HCT116 (cell line): ENCODE results near the gene ADARB2.

Experiments
- ATF3 ChIP-seq: IDR thresholded peaks from 2 replicates; pipeline ENCODE4 v1.6.1; 2012
- CEBPB ChIP-seq: IDR thresholded peaks from 2 replicates; pipeline ENCODE4 v1.6.1; 2012; ENCODE audit warnings: low read depth
- CTCF ChIP-seq, 3 experiments: fragments of 200-600 bp in 1 of 3; sonication (generic) in 1 of 3; IDR thresholded peaks in 2 of 3; conservative IDR thresholded peaks in 1 of 3; 2 replicates each; pipeline ENCODE4 v1.5.1; 2012 to 2017; ENCODE audit warnings: low read depth in 2 of 3, low read length in 2 of 3, antibody characterized with exemption in 1 of 3, borderline replicate concordance in 1 of 3, control low read depth in 1 of 3, mild to moderate bottlenecking in 1 of 3, mixed read lengths in 1 of 3, mixed run types in 1 of 3, moderate library complexity in 1 of 3; ENCODE audit not compliant: insufficient read depth in 1 of 3
- EGR1 ChIP-seq: IDR thresholded peaks from 2 replicates; pipeline ENCODE4 v1.6.1; 2012; ENCODE audit warnings: low read depth
- EZH2 ChIP-seq: fragments of 200-600 bp; sonication (generic); IDR thresholded peaks from 2 replicates; pipeline ENCODE4 v1.6.1; 2017; ENCODE audit warnings: antibody characterized with exemption, mixed run types
- POLR2A ChIP-seq: IDR thresholded peaks from 2 replicates; pipeline ENCODE4 v1.7.0; 2011; ENCODE audit warnings: borderline replicate concordance; ENCODE audit not compliant: insufficient read depth, insufficient read length; ENCODE audit errors: extremely low read depth
- POLR2AphosphoS5 ChIP-seq: IDR thresholded peaks from 2 replicates; pipeline ENCODE4 v1.6.1; 2011; ENCODE audit warnings: mild to moderate bottlenecking, low read depth, low read length, moderate library complexity
- RAD21 ChIP-seq: IDR thresholded peaks from 2 replicates; pipeline ENCODE4 v1.6.1; 2012; ENCODE audit warnings: low read depth, mild to moderate bottlenecking
- ZBTB33 ChIP-seq: IDR thresholded peaks from 2 replicates; pipeline ENCODE4 v1.6.1; 2011; ENCODE audit warnings: mild to moderate bottlenecking, low read length, moderate library complexity; ENCODE audit not compliant: insufficient replicate concordance; ENCODE audit errors: extremely low read depth

- TF ChIP-seq CTCF (IDR thresholded peaks at IDR 0.05 in 2 of 3, conservative IDR thresholded peaks at IDR 0.05 in 1 of 3; ENCODE audit: borderline replicate concordance in 1 of 3, insufficient read depth in 1 of 3, low read depth in 2 of 3, low read length in 2 of 3) (no peak), POLR2AphosphoS5 (no peak), RAD21 (no peak), POLR2A (no peak), EGR1 (no peak), ATF3 (no peak), ZBTB33 (no peak), CEBPB (no peak), EZH2 (no peak)
Observed at GRCh38 chr10:1635340-1635739, 102.0 kb downstream of the ADARB2 start.
